HG03045 (cell line): Measurements from ENCODE around the gene GRIN3B.

Source experiments
- ATAC-seq: cut with Tn5 transposase; IDR thresholded peaks from one replicate; pipeline ENCODE4 v1.9.1; 2021; ENCODE audit warnings: mild to moderate bottlenecking, moderate library complexity; ENCODE audit not compliant: unreplicated experiment

GRIN3B gene

GRCh38 chr19:964761-965694, 35.2 kb upstream of the GRIN3B start:
- ATAC-seq, result no peak

- no peak for ATAC-seq
Observed at GRCh38 chr19:966485-967088, 33.6 kb upstream of the GRIN3B start.

GRCh38 chr19:970695-971094, 29.5 kb upstream of the GRIN3B start:
- ATAC-seq, result no peak

DNA sequence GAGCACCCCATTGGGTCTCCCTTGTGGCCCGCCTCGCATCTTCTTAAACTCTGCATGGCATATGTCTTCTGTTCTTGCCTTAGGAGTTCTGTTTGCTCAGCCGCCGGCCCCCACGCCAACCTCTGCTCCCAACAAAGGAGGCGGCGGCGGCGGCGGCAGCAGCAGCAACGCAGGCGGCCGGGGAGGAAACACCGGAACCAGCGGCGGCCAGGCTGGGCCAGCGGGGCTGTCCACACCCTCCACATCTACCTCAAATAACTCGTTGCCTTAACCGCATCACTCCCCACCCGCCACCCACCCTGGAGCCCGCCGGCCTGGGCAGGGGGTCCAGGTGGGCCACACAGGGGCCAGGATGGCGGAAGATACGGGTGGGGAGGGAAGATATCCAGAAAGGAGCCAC, 28.4 kb upstream of the GRIN3B start:
- ATAC-seq, result no peak

DNA sequence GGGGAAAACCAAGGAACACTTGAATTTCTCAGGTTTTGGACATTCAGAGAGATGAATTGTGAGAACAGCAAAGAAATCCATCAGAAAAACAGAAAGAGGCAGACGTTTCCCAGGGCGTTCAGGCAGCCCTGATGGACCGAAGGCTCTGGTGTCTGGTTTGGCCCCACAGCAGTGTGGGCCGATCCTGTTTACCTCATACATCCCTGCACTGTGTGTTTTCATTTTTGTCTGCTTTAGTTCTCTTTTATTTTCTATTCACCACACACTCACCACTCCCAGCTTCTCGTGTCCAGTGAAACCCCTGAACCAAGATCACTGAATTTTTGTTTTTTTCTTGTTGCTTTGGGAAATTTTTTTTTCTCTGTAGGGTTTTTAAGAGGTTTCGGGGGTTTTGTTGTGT, 27.9 kb upstream of the GRIN3B start:
- no peak for ATAC-seq

DNA sequence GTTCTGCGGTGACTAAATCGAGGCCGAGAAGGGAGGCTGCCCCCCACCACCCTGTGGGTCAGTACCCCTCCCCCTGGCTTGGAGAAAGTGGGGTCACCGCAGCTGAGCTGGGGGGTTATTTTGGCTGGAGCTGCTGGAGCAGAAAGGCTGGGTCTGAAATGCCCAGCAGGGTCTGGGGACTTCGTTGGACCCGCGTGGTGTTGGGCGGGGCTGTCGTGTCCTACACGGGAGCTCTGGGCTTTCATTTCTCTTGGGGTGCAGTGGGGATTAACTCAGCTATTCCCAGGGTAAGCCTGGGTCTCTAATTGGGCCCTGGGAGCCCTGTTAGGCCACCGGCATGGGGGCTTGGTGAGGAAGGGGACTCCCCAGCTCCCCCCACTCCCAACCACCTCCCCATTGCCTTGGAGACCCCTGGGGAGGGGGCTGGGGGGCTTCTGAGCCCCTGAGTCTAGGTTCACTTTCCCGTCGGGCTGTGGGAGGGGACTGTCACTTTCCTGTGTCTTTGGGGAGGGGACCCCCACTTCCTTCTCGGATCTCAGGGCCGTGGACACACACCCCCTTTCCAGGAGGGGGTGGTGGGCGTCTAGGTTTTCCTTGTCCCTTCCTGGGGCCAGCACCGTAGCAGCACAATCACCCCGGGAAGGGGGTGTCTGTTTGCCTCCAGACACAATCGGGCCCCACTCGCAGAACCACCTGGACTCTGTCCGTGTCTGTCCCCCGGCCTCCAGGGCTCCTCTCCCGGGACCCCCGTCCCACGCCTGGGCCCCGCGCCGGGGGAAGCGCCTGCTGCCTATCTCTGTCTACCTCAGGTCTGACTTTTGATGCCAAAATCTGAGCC, 26.3 kb upstream of the GRIN3B start:
- no peak for ATAC-seq

GRCh38 chr19:974564-975257, 25.5 kb upstream of the GRIN3B start:
- ATAC-seq, result no peak

DNA sequence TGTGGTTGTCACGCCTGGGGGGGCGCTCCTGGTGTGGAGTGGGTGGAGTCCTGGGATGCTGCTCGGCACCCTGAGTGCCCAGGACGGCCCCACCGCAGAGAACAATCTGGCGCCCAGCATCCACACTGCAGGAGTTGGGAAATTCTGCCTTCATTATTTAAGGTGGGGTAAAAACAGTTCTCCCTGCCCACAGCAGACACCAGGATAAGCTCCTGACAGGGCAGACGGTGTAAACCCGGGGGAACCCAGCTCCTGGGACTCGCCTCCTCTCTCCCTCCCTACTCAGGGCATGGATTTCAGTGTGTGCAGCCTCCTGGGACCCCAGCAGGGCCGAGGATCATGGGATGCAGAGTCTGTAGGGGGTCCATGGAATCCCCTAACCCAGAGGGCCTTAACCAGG, 23.7 kb upstream of the GRIN3B start:
- ATAC-seq, result no peak

GRCh38 chr19:977058-977464, 23.2 kb upstream of the GRIN3B start:
- no peak for ATAC-seq

- ATAC-seq, result no peak
Observed at GRCh38 chr19:979318-979741, 20.9 kb upstream of the GRIN3B start.

DNA sequence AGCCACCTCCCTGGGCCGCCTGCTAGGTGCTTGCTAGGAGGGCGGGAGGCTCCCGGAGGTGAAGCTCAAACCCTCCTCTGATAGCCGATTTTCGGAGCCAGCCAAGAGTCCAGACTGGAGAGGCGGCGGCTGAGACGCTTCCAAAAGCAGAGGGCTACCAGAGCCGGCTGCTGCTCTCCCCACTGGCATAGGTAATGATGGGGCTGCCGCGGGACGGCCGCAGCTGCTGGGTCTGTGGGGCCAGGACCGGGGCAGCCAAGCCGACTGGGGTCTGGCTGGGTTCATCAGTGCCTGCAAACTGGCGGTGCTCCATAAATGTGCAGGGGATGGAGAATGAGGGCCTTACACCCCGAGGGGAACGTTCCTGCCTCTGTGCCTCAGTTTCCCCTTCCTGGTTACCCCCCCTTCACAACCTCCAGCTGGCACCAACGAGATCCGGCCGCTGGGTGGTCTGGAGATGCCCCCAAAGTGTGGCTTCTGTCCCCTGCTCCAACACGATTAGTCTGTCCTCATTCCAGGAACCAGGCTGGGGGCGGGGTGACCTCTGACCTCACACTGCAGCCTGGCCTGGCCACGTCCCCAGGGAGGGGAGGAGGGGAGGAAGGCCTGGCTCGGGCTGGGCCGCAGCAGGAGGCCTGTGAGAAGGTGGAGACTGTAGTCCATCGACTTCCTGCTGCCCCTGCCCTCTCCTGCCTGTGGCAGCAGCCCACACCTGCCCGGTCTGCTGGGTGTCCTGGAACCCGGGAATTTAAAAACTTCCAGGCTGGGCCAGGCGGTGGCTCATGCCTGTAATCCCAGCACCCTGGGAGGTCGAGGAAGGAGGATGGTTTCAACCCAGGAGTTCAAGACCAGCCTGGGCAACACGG, 19.9 kb upstream of the GRIN3B start:
- no peak for ATAC-seq

DNA sequence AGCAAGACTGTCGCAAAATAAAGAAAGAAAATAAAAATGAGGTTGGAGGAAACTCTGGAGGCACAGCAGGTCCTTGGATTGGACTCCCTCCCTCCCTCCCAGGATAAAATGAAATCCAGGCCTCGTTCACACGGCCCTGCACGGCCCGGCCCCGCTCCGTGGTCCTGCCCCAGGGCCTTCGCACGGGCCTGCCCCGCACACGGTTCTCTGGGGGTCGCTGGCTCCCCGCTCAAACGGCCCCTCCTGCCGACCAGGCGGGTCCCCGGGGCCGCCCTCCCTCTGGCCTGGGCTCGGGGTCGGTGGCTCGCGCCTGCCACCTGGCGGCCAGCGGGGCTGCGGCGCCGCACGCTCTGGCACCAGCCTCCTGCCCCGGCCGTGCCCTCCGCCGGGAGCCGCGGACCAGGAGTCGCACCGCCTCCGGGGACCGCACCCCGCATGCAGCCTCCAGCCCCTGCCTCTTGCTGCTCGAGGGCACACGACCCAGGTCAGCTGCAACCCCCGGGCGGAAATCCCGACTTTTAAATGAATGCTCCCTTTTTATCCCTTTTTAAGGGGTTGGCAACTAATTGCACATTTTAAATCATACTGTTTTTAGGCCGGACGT, 17.6 kb upstream of the GRIN3B start:
- no peak for ATAC-seq

- ATAC-seq, result peak; percentile 78
Observed at GRCh38 chr19:984165-984967, 15.9 kb upstream of the GRIN3B start, which contains the start of gene WDR18. Gene WDR18, plus strand, starts transcription at chr19:984345. Its CDS starts 9 bp downstream, at chr19:984354.

GRCh38 chr19:986083-986482, 14.1 kb upstream of the GRIN3B start:
- no peak for ATAC-seq

GRCh38 chr19:988081-988480, 12.1 kb upstream of the GRIN3B start:
- ATAC-seq, result no peak

- no peak for ATAC-seq
Observed at GRCh38 chr19:988510-988909, 11.7 kb upstream of the GRIN3B start.

DNA sequence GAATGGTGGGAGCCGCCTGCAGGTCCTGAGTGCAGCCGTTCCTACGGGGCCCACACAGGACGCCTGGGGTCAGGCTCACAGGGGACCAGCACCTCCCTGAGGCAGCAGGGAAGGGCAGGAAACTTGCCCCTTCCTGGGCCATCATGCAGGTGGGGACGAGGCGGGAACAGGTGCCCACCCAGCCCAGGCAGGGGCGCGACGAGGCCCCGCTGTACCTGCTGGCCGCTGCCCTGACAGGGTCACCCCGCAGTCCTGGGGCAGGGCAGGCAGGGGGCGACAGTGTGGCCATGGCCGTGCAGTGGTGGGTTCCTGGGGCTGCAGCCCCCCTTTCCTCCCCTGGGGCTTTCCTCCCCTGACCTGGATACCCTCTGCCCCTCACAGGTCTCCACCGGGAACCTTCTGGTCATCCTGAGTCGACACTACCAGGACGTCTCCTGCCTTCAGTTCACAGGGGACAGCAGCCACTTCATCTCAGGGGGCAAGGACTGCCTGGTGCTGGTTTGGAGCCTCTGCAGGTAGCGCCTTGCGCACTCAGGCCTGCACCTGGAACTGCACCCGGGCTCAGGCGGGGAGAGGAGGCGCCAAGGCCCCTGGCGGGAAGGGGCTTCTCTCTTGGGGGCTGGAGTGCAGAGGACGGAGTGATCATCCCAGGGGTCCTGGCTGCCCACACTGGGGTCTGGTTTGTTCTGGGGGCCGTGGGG, 10.7 kb upstream of the GRIN3B start:
- no peak for ATAC-seq

DNA sequence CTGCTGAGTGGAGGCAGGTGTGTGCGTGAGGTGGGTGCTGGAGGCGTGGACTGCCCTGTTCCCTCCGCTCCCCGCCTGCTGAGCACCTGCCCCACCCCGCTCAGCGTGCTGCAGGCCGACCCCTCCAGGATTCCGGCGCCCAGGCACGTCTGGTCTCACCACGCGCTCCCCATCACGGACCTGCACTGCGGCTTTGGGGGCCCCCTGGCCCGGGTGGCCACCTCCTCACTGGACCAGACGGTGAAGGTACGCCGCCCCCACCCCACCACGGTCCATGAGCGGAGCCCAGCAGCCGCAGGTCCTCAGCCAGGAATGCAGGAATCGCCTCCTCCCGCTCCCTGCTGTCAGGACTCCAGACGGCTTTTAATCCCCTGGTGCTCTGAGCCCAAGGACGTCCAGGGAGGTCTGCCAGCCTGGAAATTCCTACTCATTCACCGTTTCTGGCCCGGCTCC, 10.1 kb upstream of the GRIN3B start:
- ATAC-seq, result no peak
